Suprapubic skin (tissue), 4 donors: ENCODE data around the gene RAB31. TPM values are rescaled to one million over a fixed set of nuclear protein-coding genes. Genes with fewer than 3 reads are reported as not detected.

Experiments
- DNase-seq, 2 donors: peaks; one replicate each; pipeline ENCODE4 v3.0.0-alpha.2; 2019; ENCODE audit warnings: low spot score in 2 of 2
- H3K27ac ChIP-seq: fragments of 200-600 bp; sonication (generic); one replicate; pipeline ENCODE4 v1.5.1; 2019
- H3K27me3 ChIP-seq: fragments of 200-600 bp; sonication (generic); one replicate; pipeline ENCODE4 v1.5.1; 2019
- H3K36me3 ChIP-seq: fragments of 200-600 bp; sonication (generic); one replicate; pipeline ENCODE4 v1.5.1; 2019
- H3K4me1 ChIP-seq: fragments of 200-600 bp; sonication (generic); one replicate; pipeline ENCODE4 v1.5.1; 2019
- H3K4me3 ChIP-seq: fragments of 200-600 bp; sonication (generic); one replicate; pipeline ENCODE4 v1.5.1; 2019; ENCODE audit warnings: mild to moderate bottlenecking
- H3K9me3 ChIP-seq: fragments of 200-600 bp; sonication (generic); one replicate; pipeline ENCODE4 v1.5.1; 2019
- EP300 ChIP-seq: sonication (generic); formaldehyde crosslinking; IDR thresholded peaks from one replicate; pipeline ENCODE4 v1.6.1; 2017; ENCODE audit warnings: antibody characterized with exemption
- POLR2A ChIP-seq, 2 donors: fragments of 450-650 bp; IDR thresholded peaks; one replicate each; pipeline ENCODE4 v1.6.1; 2017; ENCODE audit warnings: antibody characterized with exemption in 2 of 2, mild to moderate bottlenecking in 2 of 2, moderate library complexity in 2 of 2
- POLR2AphosphoS5 ChIP-seq, 3 donors: sonication (generic); formaldehyde crosslinking; IDR thresholded peaks; one replicate each; pipeline ENCODE4 v1.6.1; 2017; ENCODE audit warnings: antibody characterized with exemption in 3 of 3
- WGBS: methylation state at CpG from one replicate; pipeline ENCODE4 v1.1.5; 2018; 5-methylcytosine and 5-hydroxymethylcytosine counted together
- total RNA-seq, 4 donors: library from RNA; depleted of rRNA; stranded (reverse); fragments of >200 nt; gene quantifications; one replicate each; pipeline ENCODE4 v1.1.0, GENCODE V29; 2016
- TF ChIP-seq, protein P1 (sequence below), 2 donors: fragments of 200-600 bp in 1 of 2; fragments of 450-650 bp in 1 of 2; sonication (generic) in 1 of 2; IDR thresholded peaks; one replicate each; pipeline ENCODE4 v1.5.1; 2016 to 2019; ENCODE audit warnings: antibody characterized with exemption in 2 of 2, mild to moderate bottlenecking in 1 of 2, moderate library complexity in 1 of 2

RAB31 gene
- total RNA-seq, 4 donors from 2014 or later = 5.8 to 15.2 (median 11.4) TPM

DNA sequence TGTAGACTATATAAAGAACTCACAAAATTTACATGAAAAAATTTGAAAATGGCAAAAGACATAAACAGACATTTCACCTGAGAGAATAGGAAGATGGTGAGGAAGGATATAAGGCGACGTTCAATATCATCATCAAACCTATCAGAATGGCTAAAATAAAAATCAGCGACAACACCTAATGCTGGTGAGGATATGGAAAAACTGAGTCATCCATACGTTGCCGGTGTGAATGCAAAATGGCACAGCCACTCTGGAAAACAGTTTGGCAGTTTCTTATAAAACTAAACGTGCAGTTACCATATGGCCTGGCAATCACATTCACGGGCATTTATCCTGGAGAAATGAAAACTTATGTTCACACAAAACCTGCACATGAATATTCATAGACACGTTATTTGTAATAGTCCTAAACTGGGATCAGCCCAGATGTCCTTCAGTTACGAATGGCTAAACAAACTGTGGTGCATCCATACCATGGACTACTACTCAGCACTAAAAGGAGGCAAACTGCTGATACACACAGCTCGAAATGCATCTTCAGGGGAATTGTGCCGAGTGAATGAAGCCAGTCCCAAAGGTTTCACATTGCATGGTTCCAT is 114.6 kb downstream of the RAB31 start:
- TF ChIP-seq POLR2A (IDR thresholded peaks at IDR 0.05) (no peak), POLR2AphosphoS5 (IDR thresholded peaks at IDR 0.05) (no peak), EP300 (no peak)
- TF ChIP-seq, protein P1, sequence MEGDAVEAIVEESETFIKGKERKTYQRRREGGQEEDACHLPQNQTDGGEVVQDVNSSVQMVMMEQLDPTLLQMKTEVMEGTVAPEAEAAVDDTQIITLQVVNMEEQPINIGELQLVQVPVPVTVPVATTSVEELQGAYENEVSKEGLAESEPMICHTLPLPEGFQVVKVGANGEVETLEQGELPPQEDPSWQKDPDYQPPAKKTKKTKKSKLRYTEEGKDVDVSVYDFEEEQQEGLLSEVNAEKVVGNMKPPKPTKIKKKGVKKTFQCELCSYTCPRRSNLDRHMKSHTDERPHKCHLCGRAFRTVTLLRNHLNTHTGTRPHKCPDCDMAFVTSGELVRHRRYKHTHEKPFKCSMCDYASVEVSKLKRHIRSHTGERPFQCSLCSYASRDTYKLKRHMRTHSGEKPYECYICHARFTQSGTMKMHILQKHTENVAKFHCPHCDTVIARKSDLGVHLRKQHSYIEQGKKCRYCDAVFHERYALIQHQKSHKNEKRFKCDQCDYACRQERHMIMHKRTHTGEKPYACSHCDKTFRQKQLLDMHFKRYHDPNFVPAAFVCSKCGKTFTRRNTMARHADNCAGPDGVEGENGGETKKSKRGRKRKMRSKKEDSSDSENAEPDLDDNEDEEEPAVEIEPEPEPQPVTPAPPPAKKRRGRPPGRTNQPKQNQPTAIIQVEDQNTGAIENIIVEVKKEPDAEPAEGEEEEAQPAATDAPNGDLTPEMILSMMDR (IDR thresholded peaks at IDR 0.05) = no peak
- WGBS = 93% methylated on average over 11 of the region's 11 CpGs
- Histone ChIP-seq H3K27me3 (no peaks in the 10 kb centered on the region), H3K9me3 (no peaks in the 10 kb centered on the region), H3K36me3 (no peaks in the 10 kb centered on the region), H3K4me3 (no peak overlapping the region), H3K27ac (no peak overlapping the region), H3K4me1 (peaks cover 30% of the 10 kb centered on the region)
- no peak for DNase-seq

DNA sequence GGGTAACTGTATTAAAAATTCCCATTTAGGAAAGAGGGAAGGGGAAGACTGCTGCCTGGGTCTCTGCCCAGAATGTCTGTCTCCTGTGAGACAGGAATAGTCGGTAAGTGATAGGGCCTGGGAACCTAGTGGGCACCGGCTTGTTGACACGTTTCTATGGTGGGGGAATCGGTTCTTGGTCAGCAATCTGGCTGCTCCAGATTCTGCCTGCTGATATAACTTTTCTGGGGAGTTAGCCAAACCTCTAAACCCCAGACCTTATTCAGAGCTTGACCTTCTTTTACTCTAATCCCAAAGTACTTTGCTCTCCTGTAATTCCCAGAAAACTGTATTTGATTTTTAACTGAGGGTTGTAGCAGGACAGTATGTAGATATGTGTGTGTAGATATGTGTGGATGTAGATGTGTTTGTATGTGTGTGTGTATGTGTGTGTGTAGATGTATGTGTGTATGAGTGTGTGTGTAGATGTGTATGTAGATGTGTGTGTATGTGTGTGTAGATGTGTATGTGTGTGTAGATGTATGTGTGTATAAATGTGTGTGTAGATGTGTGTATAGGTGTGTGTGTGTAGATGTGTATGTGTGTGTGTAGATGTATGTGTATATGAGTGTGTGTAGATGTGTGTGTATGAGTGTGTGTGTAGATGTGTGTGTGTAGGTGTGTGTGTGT is 115.8 kb downstream of the RAB31 start:
- peaks cover 42% of the 10 kb centered on the region for H3K4me1 ChIP-seq
- no peaks in the 10 kb centered on the region for H3K36me3 ChIP-seq
- TF ChIP-seq POLR2A (IDR thresholded peaks at IDR 0.05) = no peak
- no peak for TF ChIP-seq EP300
- TF ChIP-seq POLR2AphosphoS5 (IDR thresholded peaks at IDR 0.05) = no peak
- TF ChIP-seq, protein P1 (IDR thresholded peaks at IDR 0.05) = no peak
- DNase-seq = no peak
- H3K9me3 ChIP-seq = no peaks in the 10 kb centered on the region
- H3K27me3 ChIP-seq = no peaks in the 10 kb centered on the region
- no peak overlapping the region for H3K27ac ChIP-seq
- no peak overlapping the region for H3K4me3 ChIP-seq
- WGBS = 48% methylated on average over 4 of the region's 4 CpGs

DNA sequence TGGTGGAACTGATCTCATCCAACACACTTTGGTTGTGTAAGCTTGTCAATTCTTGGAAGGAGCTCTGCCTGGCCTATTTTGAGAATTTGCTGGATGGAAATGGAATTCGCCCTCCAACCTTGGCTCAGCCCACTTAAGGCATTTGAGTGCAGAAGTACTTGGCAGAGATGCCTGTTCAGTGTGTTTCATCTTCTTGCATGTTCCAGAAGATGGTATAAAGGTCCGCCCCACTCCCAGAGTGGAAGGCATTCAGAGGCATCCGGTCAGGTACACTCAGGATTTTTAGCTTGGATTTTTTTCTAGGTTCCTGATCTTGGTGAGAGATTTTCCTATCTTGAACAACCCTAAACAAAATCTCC is 116.4 kb downstream of the RAB31 start:
- Histone ChIP-seq H3K27ac (peak overlapping the region; percentile 34), H3K4me3 (no peak overlapping the region), H3K27me3 (no peaks in the 10 kb centered on the region), H3K9me3 (no peaks in the 10 kb centered on the region), H3K4me1 (peaks cover 44% of the 10 kb centered on the region), H3K36me3 (no peaks in the 10 kb centered on the region)
- DNase-seq = no peak
- WGBS = 34% methylated on average over 3 of the region's 3 CpGs
- TF ChIP-seq POLR2AphosphoS5 (IDR thresholded peaks at IDR 0.05) = no peak
- TF ChIP-seq, protein P1 (IDR thresholded peaks at IDR 0.05) = no peak
- TF ChIP-seq EP300 = no peak
- no peak for TF ChIP-seq POLR2A (IDR thresholded peaks at IDR 0.05)

DNA sequence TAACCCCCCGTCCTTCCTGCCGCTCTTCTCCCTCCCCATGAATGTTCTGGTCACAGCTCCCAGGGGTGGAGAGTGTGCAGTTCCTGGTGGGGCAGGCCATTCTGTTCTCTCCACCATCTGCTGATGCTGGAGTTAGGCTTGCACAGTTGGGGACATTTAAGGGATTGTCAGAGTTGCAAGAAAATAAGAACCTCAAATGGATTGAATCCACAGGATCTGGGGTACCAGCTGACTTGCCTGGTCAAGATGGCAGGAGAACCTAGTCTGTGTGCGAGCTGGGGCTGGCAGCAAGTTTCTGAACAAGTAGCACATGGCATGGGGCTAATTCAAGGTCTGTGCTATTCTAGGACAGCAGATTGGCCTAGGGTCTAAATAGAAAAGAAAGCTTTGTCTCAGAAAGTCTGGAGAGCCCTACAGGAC is 116.9 kb downstream of the RAB31 start:
- WGBS = 55% methylated on average over 3 of the region's 3 CpGs
- Histone ChIP-seq H3K4me1 (peaks cover 44% of the 10 kb centered on the region), H3K27ac (peak overlapping the region; percentile 34), H3K4me3 (no peak overlapping the region), H3K27me3 (no peaks in the 10 kb centered on the region), H3K36me3 (no peaks in the 10 kb centered on the region), H3K9me3 (no peaks in the 10 kb centered on the region)
- DNase-seq = no peak
- TF ChIP-seq, protein P1 (IDR thresholded peaks at IDR 0.05) = no peak
- peak; percentile 32 for TF ChIP-seq EP300

DNA sequence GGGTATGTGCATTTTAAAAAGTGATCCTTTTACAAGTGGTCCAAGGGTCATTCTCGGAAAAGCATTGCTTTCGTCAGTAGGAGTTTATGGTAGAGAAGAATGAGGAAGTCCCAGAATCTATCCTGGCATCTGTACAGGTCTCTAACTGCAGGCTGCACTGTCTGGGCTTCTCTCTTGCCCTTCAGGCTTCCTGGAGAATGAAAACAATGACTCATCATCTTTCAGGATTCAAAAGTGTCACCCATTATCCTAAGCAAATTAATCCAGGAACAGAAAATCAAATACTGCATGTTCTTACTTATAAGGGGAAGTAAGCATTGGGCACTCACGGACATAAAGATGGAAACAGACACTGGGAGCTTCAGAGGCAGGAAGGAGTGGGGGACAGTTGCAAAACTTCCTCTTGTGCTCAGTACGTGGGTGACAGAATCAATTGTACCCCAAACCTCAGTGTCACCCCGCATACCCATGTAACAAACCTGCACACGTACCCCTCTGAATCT is 117.5 kb downstream of the RAB31 start:
- H3K4me3 ChIP-seq = no peak overlapping the region
- no peaks in the 10 kb centered on the region for H3K9me3 ChIP-seq
- TF ChIP-seq, protein P1 (IDR thresholded peaks at IDR 0.05) = no peak
- TF ChIP-seq POLR2AphosphoS5 (IDR thresholded peaks at IDR 0.05) (no peak), POLR2A (IDR thresholded peaks at IDR 0.05) (no peak), EP300 (no peak)
- no peaks in the 10 kb centered on the region for H3K36me3 ChIP-seq
- DNase-seq = no peak
- peaks cover 44% of the 10 kb centered on the region for H3K4me1 ChIP-seq
- H3K27ac ChIP-seq = peak overlapping the region; percentile 34
- H3K27me3 ChIP-seq = no peaks in the 10 kb centered on the region
- WGBS = 28% methylated on average over 6 of the region's 6 CpGs
